Esophagus (tissue), 2 donors: ENCODE measurements around the gene CRACR2B. TPM values are rescaled to one million over a fixed set of nuclear protein-coding genes. Genes with fewer than 3 reads are reported as not detected.

ENCODE experiments used
- H3K27ac ChIP-seq, 2 donors: one replicate each; pipeline ENCODE4 v1.5.1; 2013; ENCODE audit warnings: low read depth in 2 of 2, mild to moderate bottlenecking in 2 of 2, inconsistent platforms in 1 of 2, low read length in 1 of 2, moderate library complexity in 1 of 2
- H3K27me3 ChIP-seq, 2 donors: one replicate each; pipeline ENCODE4 v1.6.1; 2013; ENCODE audit warnings: low read length in 2 of 2, control low read depth in 1 of 2, mild to moderate bottlenecking in 1 of 2; ENCODE audit not compliant: insufficient read depth in 2 of 2, control insufficient read depth in 1 of 2
- H3K36me3 ChIP-seq, 2 donors: one replicate each; pipeline ENCODE4 v1.6.1; 2013; ENCODE audit warnings: low read length in 1 of 2; ENCODE audit not compliant: control insufficient read depth in 2 of 2, insufficient read depth in 2 of 2
- H3K4me1 ChIP-seq, 2 donors: one replicate each; pipeline ENCODE4 v1.6.1; 2013; ENCODE audit warnings: low read length in 1 of 2; ENCODE audit not compliant: control insufficient read depth in 2 of 2, insufficient read depth in 2 of 2
- H3K4me3 ChIP-seq, 2 donors: one replicate each; pipeline ENCODE4 v1.5.1; 2013; ENCODE audit warnings: low read length in 2 of 2, mild to moderate bottlenecking in 2 of 2, low read depth in 1 of 2, moderate library complexity in 1 of 2
- H3K9me3 ChIP-seq, 2 donors: one replicate each; pipeline ENCODE4 v1.6.1; 2013; ENCODE audit warnings: mild to moderate bottlenecking in 2 of 2, low read depth in 1 of 2, low read length in 1 of 2, moderate library complexity in 1 of 2; ENCODE audit not compliant: control insufficient read depth in 2 of 2, insufficient read depth in 1 of 2
- WGBS, 2 donors: extraction: QIAGEN DNeasy Blood & Tissue Kit; methylation state at CpG; one replicate each; pipeline ENCODE4 v1.1.7; 2013; 5-methylcytosine and 5-hydroxymethylcytosine counted together
- polyA plus RNA-seq, 2 donors: library from polyadenylated mRNA; stranded (reverse); fragments of 200-250 nt; gene quantifications; one replicate each; pipeline ENCODE4 v1.2.3, GENCODE V29; 2013
- donor health status: healthy with polysubstance abuse.
- donor health status: Bipolar disorder and iron deficiency.

The CRACR2B gene
- polyA plus RNA-seq, 2 donors = 3.2 to 5.3 TPM

- Histone ChIP-seq H3K4me1 (peaks cover 13 to 22% of the 10 kb centered on the region in 2 donors), H3K36me3 (peaks cover 4 to 14% of the 10 kb centered on the region in 2 donors), H3K4me3 (peak overlapping the region; percentile 78), H3K9me3 (no peaks in the 10 kb centered on the region), H3K27me3 (no peaks in the 10 kb centered on the region), H3K27ac (peak overlapping the region; percentile 93 to 98)
- WGBS, 2 donors = 0 to 1% methylated on average over 52 to 96 of the region's 96 CpGs
Measured at GRCh38 chr11:819129-819931, 8.4 kb upstream of the CRACR2B start.

DNA sequence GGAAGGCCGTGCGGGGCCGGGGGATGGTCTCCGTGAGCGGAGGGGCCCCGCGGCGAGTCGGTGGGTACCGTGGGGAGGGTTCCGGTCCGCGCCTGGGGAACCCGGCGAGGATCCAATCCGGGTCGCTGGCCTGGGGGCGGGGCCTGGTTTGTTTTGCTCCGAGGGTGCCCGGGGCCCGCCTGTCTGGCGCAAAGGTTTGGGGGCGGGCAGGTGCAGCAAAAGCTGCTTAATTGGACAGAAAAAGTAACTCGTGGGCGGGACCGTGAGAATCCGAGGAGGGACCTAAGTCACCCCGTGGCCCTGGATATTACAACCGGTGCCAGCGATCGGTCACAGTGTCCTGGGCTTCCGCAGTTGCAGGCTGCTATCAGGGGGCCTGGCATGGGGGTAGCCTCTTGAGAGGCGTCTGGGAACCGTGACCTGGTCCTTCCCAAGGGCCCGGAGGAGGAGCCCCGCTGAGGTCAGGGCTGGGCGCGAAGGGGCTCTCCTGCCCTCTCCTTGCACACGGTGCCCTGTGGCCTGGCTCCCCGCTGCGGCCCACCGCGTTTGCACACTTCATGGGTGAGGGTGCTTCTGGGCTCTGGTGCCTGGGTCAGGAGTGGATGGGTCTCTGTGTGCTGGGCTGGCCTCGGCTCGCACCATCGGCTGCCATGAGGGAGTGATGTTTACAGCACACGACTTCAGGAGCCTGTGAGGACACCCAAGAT, 7.6 kb upstream of the CRACR2B start:
- Histone ChIP-seq H3K27me3 (no peaks in the 10 kb centered on the region), H3K9me3 (no peaks in the 10 kb centered on the region), H3K4me3 (peak overlapping the region; percentile 78), H3K4me1 (peaks cover 13 to 22% of the 10 kb centered on the region in 2 donors), H3K27ac (peak overlapping the region; percentile 93 to 98), H3K36me3 (peaks cover 4 to 21% of the 10 kb centered on the region in 2 donors)
- 2 to 3% methylated on average over 42 to 47 of the region's 47 CpGs for WGBS, 2 donors

DNA sequence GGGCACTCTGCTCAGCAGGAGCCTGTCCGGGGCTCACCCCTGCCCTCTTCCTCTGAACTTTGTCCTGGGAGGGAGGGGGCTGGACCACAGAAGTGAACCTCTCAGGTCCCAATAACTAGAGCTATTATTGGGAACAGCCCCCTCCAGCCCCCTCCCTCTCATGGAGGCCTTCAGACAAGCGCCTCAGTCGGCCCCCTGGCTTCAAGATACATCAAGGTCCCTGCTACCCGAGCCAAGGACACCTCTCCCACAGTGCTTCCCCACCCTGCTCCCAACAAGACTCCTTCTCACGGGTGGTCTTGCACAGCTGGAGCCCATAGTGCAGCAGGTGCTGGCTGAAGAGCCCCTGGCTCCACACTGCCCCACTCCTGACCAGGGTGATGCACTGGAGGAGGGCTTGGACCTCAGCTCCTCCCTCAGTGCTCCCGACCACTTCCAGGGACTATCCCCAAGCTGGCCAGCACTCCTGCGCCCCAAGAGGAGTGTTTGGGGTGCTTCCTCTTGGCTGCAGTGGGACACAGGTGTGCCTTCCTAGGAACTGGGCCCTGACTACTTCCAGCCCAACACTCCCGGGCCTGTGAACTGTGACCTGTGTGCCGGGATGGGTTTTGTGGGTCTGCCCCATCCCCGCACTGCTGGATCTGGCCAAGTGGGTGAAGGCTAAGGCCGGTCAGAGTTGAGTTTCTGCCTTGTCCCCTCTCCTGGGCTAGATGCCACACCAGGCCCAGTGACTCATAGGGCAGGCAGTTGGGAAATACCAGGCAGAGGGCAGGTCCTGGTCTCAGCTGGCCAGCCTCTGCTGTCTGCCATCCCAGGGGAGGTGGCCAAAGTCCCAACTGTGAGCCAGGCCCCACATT, 6.8 kb upstream of the CRACR2B start:
- H3K9me3 ChIP-seq = no peaks in the 10 kb centered on the region
- H3K27ac ChIP-seq = peak overlapping the region; percentile 93 to 98
- H3K27me3 ChIP-seq = no peaks in the 10 kb centered on the region
- 36 to 53% methylated on average over 11 of the region's 11 CpGs for WGBS, 2 donors
- peak overlapping the region; percentile 78 for H3K4me3 ChIP-seq
- H3K36me3 ChIP-seq = peaks cover 4 to 27% of the 10 kb centered on the region in 2 donors
- peaks cover 17 to 27% of the 10 kb centered on the region in 2 donors for H3K4me1 ChIP-seq

DNA sequence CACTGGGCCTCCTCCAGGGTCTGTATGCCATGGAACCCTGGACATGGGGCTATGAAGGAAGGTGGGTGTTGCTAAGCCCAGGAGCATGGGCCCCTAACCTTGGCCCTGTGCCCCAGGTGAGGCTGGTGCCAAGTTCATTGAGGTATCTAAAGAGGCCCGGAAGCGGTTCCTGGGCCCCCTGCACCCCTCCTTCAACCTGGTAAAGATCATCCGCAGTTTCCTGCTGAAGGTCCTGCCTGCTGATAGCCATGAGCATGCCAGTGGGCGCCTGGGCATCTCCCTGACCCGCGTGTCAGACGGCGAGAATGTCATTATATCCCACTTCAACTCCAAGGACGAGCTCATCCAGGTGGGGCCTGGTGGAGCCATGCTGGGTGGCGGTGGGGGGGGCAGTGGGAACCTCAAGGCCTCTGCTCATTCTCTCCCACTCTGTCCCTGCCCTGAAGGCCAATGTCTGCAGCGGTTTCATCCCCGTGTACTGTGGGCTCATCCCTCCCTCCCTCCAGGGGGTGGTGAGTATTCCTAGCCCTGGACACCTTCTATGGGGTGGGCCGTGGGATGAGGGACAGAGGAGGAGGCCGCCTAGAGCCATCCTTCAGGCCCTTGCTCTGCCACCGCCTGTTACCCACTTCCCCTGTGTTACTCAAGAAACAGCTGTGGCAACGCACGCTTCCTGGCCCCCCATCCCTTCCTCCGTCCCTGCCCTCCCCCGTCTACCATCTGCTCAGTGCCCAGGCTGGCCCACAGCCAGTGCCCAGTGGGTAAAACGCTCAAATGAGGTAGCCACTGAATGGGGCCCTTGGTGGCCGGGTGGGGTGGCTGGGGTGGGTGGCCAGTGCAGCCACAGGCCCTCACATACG, 6.0 kb upstream of the CRACR2B start:
- H3K4me1 ChIP-seq = peaks cover 17 to 28% of the 10 kb centered on the region in 2 donors
- H3K36me3 ChIP-seq = peaks cover 4 to 27% of the 10 kb centered on the region in 2 donors
- peak overlapping the region in 1 of 2 donors; percentile 78 for H3K4me3 ChIP-seq
- 67 to 73% methylated on average over 22 of the region's 22 CpGs for WGBS, 2 donors
- H3K27ac ChIP-seq = peak overlapping the region in 1 of 2 donors; percentile 93
- no peaks in the 10 kb centered on the region for H3K27me3 ChIP-seq
- no peaks in the 10 kb centered on the region for H3K9me3 ChIP-seq

DNA sequence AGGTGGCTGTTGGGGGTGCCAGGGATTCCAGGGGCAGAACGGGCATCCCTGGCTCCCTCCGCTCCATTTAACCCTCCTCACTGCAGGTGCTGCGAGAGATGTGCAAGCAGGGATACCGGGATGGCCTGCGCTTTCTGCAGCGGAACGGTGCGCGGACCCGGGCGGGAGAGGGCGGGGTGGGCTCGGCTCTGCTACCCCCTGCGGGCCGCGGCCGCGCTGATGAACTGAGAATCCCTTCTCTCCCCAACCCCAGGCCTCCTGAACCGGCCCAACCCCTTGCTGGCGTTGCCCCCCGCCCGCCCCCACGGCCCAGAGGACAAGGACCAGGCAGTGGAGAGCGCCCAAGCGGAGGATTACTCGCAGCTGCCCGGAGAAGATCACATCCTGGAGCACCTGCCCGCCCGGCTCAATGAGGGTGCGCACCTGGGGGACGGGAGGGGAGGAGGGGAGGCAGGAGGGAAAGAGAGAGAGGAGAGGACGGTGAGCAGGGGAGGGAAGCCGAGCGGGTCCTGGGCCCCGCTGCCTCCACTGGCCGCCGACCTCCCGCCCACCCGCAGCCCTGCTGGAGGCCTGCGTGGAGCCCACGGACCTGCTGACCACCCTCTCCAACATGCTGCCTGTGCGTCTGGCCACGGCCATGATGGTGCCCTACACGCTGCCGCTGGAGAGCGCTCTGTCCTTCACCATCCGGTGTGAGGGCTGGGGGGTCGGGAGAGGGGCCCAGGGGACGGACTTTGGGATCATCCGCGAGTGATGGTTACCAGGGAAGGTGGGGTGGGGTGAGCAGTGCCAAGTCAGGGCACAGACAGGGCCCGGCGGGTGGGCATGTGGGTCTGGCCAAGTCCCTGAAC, 4.1 kb upstream of the CRACR2B start:
- Histone ChIP-seq H3K4me1 (peaks cover 17 to 36% of the 10 kb centered on the region in 2 donors), H3K27ac (no peak overlapping the region), H3K36me3 (peaks cover 4 to 27% of the 10 kb centered on the region in 2 donors), H3K27me3 (no peaks in the 10 kb centered on the region), H3K9me3 (no peaks in the 10 kb centered on the region), H3K4me3 (no peak overlapping the region)
- WGBS, 2 donors = 79 to 90% methylated on average over 48 to 53 of the region's 53 CpGs

DNA sequence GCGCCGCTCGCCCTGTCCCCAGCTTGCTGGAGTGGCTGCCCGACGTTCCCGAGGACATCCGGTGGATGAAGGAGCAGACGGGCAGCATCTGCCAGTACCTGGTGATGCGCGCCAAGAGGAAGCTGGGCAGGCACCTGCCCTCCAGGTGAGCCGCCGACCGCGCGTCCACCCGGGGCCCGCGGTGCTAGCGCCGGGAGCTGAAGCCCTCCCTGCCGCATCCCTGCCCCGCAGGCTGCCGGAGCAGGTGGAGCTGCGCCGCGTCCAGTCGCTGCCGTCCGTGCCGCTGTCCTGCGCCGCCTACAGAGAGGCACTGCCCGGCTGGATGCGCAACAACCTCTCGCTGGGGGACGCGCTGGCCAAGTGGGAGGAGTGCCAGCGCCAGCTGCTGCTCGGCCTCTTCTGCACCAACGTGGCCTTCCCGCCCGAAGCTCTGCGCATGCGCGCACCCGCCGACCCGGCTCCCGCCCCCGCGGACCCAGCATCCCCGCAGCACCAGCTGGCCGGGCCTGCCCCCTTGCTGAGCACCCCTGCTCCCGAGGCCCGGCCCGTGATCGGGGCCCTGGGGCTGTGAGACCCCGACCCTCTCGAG, 3.3 kb upstream of the CRACR2B start:
- WGBS, 2 donors = 71 to 86% methylated on average over 59 of the region's 59 CpGs
- Histone ChIP-seq H3K4me1 (peaks cover 18 to 43% of the 10 kb centered on the region in 2 donors), H3K27me3 (no peaks in the 10 kb centered on the region), H3K36me3 (peaks cover 4 to 27% of the 10 kb centered on the region in 2 donors), H3K4me3 (no peak overlapping the region), H3K27ac (no peak overlapping the region), H3K9me3 (no peaks in the 10 kb centered on the region)

GRCh38 chr11:824942-825341, 2.8 kb upstream of the CRACR2B start:
- peaks cover 4 to 27% of the 10 kb centered on the region in 2 donors for H3K36me3 ChIP-seq
- WGBS, 2 donors = 64 to 84% methylated on average over 11 of the region's 11 CpGs
- H3K27ac ChIP-seq = no peak overlapping the region
- no peak overlapping the region for H3K4me3 ChIP-seq
- peaks cover 23 to 49% of the 10 kb centered on the region in 2 donors for H3K4me1 ChIP-seq
- no peaks in the 10 kb centered on the region for H3K27me3 ChIP-seq
- H3K9me3 ChIP-seq = no peaks in the 10 kb centered on the region
